DOHH2 (cell line): ENCODE data around the gene DIP2C.
"Not testable (repeated sequence)": the region's sequence is repeated elsewhere in the genome, so short reads cannot be mapped to it uniquely, and the experiment has no call there.

Experiments used
- H3F3A ChIP-seq: fragments of 200-600 bp; sonication (generic), shearing (Covaris generic); 2 replicates; pipeline ENCODE4 v1.6.0; 2016; ENCODE audit warnings: antibody characterized with exemption, mild to moderate bottlenecking; ENCODE audit not compliant: control insufficient read depth, insufficient read depth
- H3K27ac ChIP-seq: fragments of 200-600 bp; sonication (generic); 2 replicates; pipeline ENCODE4 v1.5.1; 2014; ENCODE audit warnings: low read depth, mild to moderate bottlenecking, low read length, moderate library complexity
- H3K27me3 ChIP-seq: fragments of 200-600 bp; sonication (generic); 2 replicates; pipeline ENCODE4 v1.6.1; 2014; ENCODE audit warnings: mild to moderate bottlenecking, low read length, mixed read lengths; ENCODE audit not compliant: control insufficient read depth
- H3K36me3 ChIP-seq: fragments of 200-600 bp; sonication (generic); 2 replicates; pipeline ENCODE4 v1.6.1; 2014; ENCODE audit warnings: mild to moderate bottlenecking, low read length, moderate library complexity, mixed read lengths; ENCODE audit not compliant: control insufficient read depth
- H3K4me1 ChIP-seq: fragments of 200-600 bp; sonication (generic); 2 replicates; pipeline ENCODE4 v1.6.1; 2014; ENCODE audit warnings: mild to moderate bottlenecking, low read length, mixed read lengths; ENCODE audit not compliant: control insufficient read depth
- H3K4me2 ChIP-seq: fragments of 200-600 bp; sonication (generic); 2 replicates; pipeline ENCODE4 v1.6.0; 2014; ENCODE audit warnings: mild to moderate bottlenecking, low read length, moderate library complexity
- H3K4me3 ChIP-seq: fragments of 200-600 bp; sonication (generic); 2 replicates; pipeline ENCODE4 v1.5.1; 2014; ENCODE audit warnings: mild to moderate bottlenecking, low read length, mixed read lengths
- H3K79me2 ChIP-seq: fragments of 200-600 bp; sonication (generic); 2 replicates; pipeline ENCODE4 v1.6.1; 2014; ENCODE audit warnings: mild to moderate bottlenecking, low read length, mixed read lengths; ENCODE audit not compliant: control insufficient read depth
- H3K9me2 ChIP-seq: fragments of 200-600 bp; sonication (generic); replicated peaks from 2 replicates; pipeline ENCODE4 v1.6.1; 2014; ENCODE audit warnings: mild to moderate bottlenecking, low read length, mixed read lengths; ENCODE audit not compliant: control insufficient read depth
- H3K9me3 ChIP-seq: fragments of 200-600 bp; sonication (generic); 2 replicates; pipeline ENCODE4 v1.6.1; 2014; ENCODE audit warnings: antibody characterized with exemption, low read length, mixed read lengths; ENCODE audit not compliant: control insufficient read depth, insufficient read depth
- H4K20me1 ChIP-seq: fragments of 200-600 bp; sonication (generic); 2 replicates; pipeline ENCODE4 v1.6.0; 2014; ENCODE audit warnings: low read depth, mild to moderate bottlenecking, antibody characterized with exemption, low read length, moderate library complexity; ENCODE audit not compliant: control insufficient read depth, insufficient read depth
- EZH2phosphoT487 ChIP-seq: fragments of 200-600 bp; sonication (generic); IDR thresholded peaks from 2 replicates; pipeline ENCODE4 v1.6.1; 2017; ENCODE audit warnings: borderline replicate concordance, mild to moderate bottlenecking, antibody characterized with exemption, low read length, moderate library complexity, mixed read lengths
- TF ChIP-seq, protein P1 (sequence below): fragments of 200-600 bp; sonication (generic); IDR thresholded peaks from one replicate; pipeline ENCODE4 v1.5.1; 2014; ENCODE audit warnings: antibody characterized with exemption, mild to moderate bottlenecking, low read depth, low read length; ENCODE audit not compliant: poor library complexity, severe bottlenecking

DIP2C gene

GRCh38 chr10:350981-351501 is 338.4 kb downstream of the DIP2C start:
- TF ChIP-seq, protein P1, sequence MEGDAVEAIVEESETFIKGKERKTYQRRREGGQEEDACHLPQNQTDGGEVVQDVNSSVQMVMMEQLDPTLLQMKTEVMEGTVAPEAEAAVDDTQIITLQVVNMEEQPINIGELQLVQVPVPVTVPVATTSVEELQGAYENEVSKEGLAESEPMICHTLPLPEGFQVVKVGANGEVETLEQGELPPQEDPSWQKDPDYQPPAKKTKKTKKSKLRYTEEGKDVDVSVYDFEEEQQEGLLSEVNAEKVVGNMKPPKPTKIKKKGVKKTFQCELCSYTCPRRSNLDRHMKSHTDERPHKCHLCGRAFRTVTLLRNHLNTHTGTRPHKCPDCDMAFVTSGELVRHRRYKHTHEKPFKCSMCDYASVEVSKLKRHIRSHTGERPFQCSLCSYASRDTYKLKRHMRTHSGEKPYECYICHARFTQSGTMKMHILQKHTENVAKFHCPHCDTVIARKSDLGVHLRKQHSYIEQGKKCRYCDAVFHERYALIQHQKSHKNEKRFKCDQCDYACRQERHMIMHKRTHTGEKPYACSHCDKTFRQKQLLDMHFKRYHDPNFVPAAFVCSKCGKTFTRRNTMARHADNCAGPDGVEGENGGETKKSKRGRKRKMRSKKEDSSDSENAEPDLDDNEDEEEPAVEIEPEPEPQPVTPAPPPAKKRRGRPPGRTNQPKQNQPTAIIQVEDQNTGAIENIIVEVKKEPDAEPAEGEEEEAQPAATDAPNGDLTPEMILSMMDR, result no peak
- no peak for TF ChIP-seq EZH2phosphoT487
- no peaks in the 10 kb centered on the region for H3K4me1 ChIP-seq
- H3K79me2 ChIP-seq, result no peaks in the 10 kb centered on the region
- H3K9me2 ChIP-seq, result no peaks in the 10 kb centered on the region
- H3K4me3 ChIP-seq, result no peak overlapping the region
- peaks cover 44% of the 10 kb centered on the region for H3K36me3 ChIP-seq
- H3K27ac ChIP-seq, result no peak overlapping the region
- H3K9me3 ChIP-seq, result no peaks in the 10 kb centered on the region
- H3F3A ChIP-seq, result no peaks in the 10 kb centered on the region; the same call in 1 of the 2 replicates
- H3K4me2 ChIP-seq, result no peak overlapping the region
- H3K27me3 ChIP-seq, result no peaks in the 10 kb centered on the region
- no peaks in the 10 kb centered on the region for H4K20me1 ChIP-seq

- H3K9me2 ChIP-seq, result no peaks in the 10 kb centered on the region
- H3K4me1 ChIP-seq, result no peaks in the 10 kb centered on the region
- no peak overlapping the region for H3K4me3 ChIP-seq
- peaks cover 35% of the 10 kb centered on the region for H3K36me3 ChIP-seq
- no peak overlapping the region for H3K4me2 ChIP-seq
- H3K27ac ChIP-seq, result no peak overlapping the region
- H4K20me1 ChIP-seq, result no peaks in the 10 kb centered on the region
- no peaks in the 10 kb centered on the region for H3K79me2 ChIP-seq
- no peaks in the 10 kb centered on the region for H3K27me3 ChIP-seq
- H3F3A ChIP-seq, result no peaks in the 10 kb centered on the region; the same call in 1 of the 2 replicates
- no peaks in the 10 kb centered on the region for H3K9me3 ChIP-seq
- TF ChIP-seq, protein P1, result no peak
- TF ChIP-seq EZH2phosphoT487, result no peak
Observed at GRCh38 chr10:349081-349480, 340.4 kb downstream of the DIP2C start.

GRCh38 chr10:348456-348855 is 341.0 kb downstream of the DIP2C start:
- peaks cover 34% of the 10 kb centered on the region for H3K36me3 ChIP-seq
- TF ChIP-seq, protein P1, result no peak
- TF ChIP-seq EZH2phosphoT487, result no peak
- peaks cover 5% of the 10 kb centered on the region for H3K4me1 ChIP-seq
- no peaks in the 10 kb centered on the region; the same call in none of the 2 replicates for H3F3A ChIP-seq
- H3K9me2 ChIP-seq, result no peaks in the 10 kb centered on the region
- no peaks in the 10 kb centered on the region for H3K79me2 ChIP-seq
- no peak overlapping the region for H3K4me3 ChIP-seq
- no peaks in the 10 kb centered on the region for H3K27me3 ChIP-seq
- H3K4me2 ChIP-seq, result no peak overlapping the region
- no peaks in the 10 kb centered on the region for H3K9me3 ChIP-seq
- no peaks in the 10 kb centered on the region for H4K20me1 ChIP-seq
- no peak overlapping the region for H3K27ac ChIP-seq

DNA sequence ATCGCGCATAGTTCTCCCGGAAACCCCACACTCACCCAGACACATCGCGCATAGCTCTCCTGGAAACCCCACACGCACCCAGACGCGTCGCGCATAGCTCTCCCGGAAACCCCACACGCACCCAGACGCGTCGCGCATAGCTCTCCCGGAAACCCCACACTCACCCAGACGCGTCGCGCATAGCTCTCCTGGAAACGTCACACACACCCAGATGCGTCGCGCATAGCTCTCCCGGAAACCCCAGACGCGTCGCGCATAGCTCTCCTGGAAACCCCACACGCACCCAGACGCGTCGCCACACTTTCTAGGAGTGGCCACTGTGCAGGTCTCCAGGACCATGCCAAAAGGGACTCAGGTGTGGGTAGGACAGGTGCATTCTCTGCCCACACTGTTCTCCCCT is 341.7 kb downstream of the DIP2C start:
- H3K4me3 ChIP-seq, H3K27ac ChIP-seq, H3F3A ChIP-seq, H3K4me2 ChIP-seq, H4K20me1 ChIP-seq, H3K27me3 ChIP-seq, H3K79me2 ChIP-seq, H3K9me3 ChIP-seq, H3K9me2 ChIP-seq: not testable (repeated sequence)
- peaks cover 38% of the 10 kb centered on the region for H3K36me3 ChIP-seq
- peaks cover 12% of the 10 kb centered on the region for H3K4me1 ChIP-seq

DNA sequence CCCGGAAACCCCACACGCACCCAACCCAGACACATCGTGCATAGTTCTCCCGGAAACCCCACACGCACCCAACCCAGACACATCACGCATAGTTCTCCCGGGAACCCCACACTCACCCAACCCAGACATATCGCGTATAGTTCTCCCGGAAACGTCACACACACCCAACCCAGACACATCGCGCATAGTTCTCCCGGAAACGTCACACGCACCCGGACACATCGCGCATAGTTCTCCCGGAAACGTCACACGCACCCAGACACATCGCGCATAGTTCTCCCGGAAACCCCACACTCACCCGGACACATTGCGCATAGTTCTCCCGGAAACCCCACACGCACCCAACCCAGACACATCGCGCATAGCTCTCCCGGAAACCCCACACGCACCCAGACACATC is 342.3 kb downstream of the DIP2C start:
- H3K4me3 ChIP-seq, H3F3A ChIP-seq, H3K4me2 ChIP-seq, H3K9me2 ChIP-seq, H3K79me2 ChIP-seq, H3K27ac ChIP-seq, H3K9me3 ChIP-seq, H3K27me3 ChIP-seq, H4K20me1 ChIP-seq: not testable (repeated sequence)
- H3K36me3 ChIP-seq, result peaks cover 35% of the 10 kb centered on the region
- H3K4me1 ChIP-seq, result peaks cover 16% of the 10 kb centered on the region
